HS-5 (cell line): ENCODE measurements around the gene DCLRE1B.

Experiments
- DNase-seq: peaks from one replicate; pipeline ENCODE4 v3.0.0-alpha.2; 2012; ENCODE audit warnings: low read depth

DCLRE1B gene

GRCh38 chr1:113928187-113928930 lies 23.2 kb downstream of the DCLRE1B start:
- no peak for DNase-seq

GRCh38 chr1:113928941-113929749 lies 24.0 kb downstream of the DCLRE1B start, which contains the start of gene HIPK1:
Gene HIPK1, plus strand, starts transcription at chr1:113929324.
- no peak for DNase-seq

- DNase-seq = no peak
Measured at GRCh38 chr1:113929750-113930498, 24.8 kb downstream of the DCLRE1B start.

- DNase-seq = no peak
Measured at GRCh38 chr1:113930499-113931161, 25.5 kb downstream of the DCLRE1B start.

GRCh38 chr1:113931451-113931851 lies 26.3 kb downstream of the DCLRE1B start:
- no peak for DNase-seq

GRCh38 chr1:113934006-113934405 lies 28.9 kb downstream of the DCLRE1B start:
- DNase-seq = no peak

- no peak for DNase-seq
Measured at GRCh38 chr1:113934511-113935055, 29.5 kb downstream of the DCLRE1B start.

GRCh38 chr1:113935176-113935575 lies 30.1 kb downstream of the DCLRE1B start:
- no peak for DNase-seq

- no peak for DNase-seq
Measured at GRCh38 chr1:113935970-113936369, 30.8 kb downstream of the DCLRE1B start.

- no peak for DNase-seq
Measured at GRCh38 chr1:113937146-113937545, 32.0 kb downstream of the DCLRE1B start.

GRCh38 chr1:113938192-113938591 lies 33.1 kb downstream of the DCLRE1B start:
- DNase-seq = no peak

GRCh38 chr1:113940365-113941244 lies 35.5 kb downstream of the DCLRE1B start:
- DNase-seq = no peak

- no peak for DNase-seq
Measured at GRCh38 chr1:113941245-113941559, 36.1 kb downstream of the DCLRE1B start.

GRCh38 chr1:113942527-113942926 lies 37.4 kb downstream of the DCLRE1B start:
- DNase-seq = no peak

- no peak for DNase-seq
Measured at GRCh38 chr1:113943028-113943811, 38.1 kb downstream of the DCLRE1B start.

- DNase-seq = no peak
Measured at GRCh38 chr1:113945329-113945728, 40.2 kb downstream of the DCLRE1B start.

GRCh38 chr1:113946112-113946511 lies 41.0 kb downstream of the DCLRE1B start:
- no peak for DNase-seq

- DNase-seq = no peak
Measured at GRCh38 chr1:113946678-113947387, 41.7 kb downstream of the DCLRE1B start.

GRCh38 chr1:113947388-113948107 lies 42.4 kb downstream of the DCLRE1B start:
- no peak for DNase-seq
